ENCODE data around the gene ATG4A.

The ATG4A gene

DNA sequence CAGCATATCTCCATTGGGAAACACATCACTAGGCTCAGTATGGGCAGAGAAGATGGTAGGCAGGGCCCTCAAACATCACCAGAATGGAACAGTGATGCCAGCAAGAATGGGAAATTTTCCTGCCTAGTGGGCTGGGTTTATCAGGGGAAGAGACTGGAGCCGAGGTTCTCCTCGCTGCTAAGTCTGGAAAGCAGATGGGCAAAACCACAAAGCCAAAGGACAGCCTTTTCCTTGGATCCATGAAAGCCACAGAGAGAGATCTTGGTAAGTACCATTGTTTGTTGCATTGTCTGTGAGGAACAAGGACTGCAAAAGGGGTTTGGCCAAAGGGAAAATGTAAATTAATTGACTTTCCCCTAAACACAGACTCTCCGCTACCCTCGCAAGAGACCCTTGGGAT, 80.1 kb downstream of the ATG4A start:
- no peak for DNase-seq

DNA sequence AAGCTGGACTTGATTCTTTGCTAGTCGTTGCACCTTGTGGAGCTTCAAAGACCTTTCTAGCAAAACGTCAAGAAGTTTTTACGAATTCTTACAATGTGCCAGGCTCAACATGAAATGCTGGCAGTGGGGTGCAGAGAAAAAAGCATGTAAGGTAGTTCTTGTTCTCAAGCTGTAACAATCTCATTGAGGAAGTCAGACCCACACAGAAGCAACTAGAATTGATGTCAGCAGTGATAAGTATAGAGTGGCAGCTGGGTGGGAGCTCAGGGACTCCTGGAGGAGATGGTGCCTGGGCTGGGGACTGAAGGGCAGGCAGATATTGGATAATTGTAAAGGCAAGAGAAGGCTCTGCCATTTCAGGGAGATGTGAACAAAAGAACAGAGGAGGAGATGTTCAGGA, 82.3 kb downstream of the ATG4A start:
- no peak for DNase-seq

DNA sequence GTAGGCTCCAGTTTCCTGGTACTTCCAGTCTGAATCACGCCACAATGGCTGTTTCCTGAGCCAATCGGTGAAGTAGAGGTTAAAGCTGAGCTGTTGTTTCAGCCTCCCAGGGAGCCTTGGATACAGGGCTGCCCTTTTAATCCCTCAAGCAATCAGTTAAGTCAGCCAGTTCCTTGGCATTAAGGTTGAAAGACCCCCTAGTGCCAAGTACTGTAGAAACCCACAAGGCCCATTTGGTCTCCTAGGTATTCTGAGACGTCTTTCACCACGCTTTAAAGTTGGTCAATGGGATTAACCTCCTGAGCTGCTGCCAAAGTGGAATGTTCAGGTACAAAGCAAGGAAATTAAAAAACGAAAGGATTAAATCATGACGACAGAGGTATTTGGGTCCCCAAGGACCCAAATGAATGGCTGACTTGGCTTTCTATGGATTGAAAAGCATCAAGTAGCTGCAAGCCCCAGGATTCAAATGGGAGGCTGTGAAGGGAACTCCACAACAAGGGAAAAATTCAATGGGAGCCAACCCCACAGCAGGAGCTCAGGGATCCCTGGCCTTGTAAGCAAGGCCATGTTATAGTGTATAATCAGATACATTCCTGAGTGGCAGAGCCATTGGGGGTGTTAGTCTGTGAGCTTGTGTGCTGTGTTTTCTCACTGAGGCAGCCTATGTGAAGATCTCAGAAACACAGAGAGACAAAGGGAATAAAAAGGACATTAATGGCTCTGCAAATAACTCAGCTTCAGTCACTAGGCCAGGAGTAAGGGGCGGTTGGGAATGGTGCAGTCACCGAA, 86.0 kb downstream of the ATG4A start:
- no peak for DNase-seq

DNA sequence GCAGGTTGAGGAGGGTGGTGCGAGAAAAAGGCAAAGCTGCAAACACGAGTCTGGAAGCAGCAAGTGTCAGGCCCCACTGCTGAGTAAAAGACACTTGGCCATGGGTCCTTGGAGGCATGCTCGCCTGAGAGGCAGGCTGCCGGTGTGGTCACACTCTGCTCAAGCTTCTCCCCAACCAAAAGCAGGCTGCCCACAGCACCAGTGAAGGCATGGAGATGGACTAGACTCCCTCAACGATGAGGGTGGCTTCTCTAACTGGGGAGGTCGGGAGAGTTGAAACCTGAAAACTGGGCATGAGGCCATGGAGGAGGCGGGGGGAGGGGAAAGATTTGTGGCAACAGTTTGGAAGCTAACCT, 86.5 kb downstream of the ATG4A start:
- DNase-seq: no peak

DNA sequence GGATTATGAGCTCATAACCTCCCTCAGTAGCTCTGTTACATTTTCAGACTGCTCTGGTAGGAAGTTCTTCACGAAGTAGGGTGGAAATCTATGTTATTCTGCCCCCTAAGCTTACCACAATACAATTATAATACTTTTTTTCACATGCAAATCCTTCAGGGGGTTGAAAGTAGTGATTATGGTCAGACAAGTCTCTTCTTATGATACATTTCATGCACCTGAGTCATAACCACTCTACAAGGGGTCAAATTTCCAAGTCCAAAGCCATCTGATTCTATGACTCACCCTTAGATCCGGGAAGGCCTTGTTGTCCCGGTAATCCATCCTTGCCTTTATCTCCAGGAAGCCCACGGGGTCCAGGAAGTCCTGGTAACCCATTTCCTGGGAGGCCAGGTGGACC, 95.2 kb downstream of the ATG4A start:
- DNase-seq: no peak

DNA sequence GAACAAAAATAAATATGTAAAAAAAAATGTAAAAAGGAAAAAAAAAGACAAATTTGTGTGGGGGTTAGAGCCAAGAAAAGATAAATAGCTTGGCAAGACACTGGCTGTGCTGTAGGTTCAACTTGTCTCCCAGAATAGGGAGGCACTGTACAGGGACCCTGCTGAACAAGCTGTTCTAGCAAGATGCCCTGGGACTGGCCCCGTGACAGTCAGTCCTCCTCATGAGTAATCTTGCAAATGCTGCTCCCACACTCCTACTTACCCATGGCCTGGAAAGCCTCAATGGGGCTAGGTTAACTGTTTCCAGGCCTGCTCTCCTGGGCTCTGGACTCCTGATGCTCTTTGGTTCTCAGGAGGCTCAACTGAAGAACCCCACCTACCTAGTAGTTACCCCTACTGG, 106.8 kb downstream of the ATG4A start:
- no peak for DNase-seq

DNA sequence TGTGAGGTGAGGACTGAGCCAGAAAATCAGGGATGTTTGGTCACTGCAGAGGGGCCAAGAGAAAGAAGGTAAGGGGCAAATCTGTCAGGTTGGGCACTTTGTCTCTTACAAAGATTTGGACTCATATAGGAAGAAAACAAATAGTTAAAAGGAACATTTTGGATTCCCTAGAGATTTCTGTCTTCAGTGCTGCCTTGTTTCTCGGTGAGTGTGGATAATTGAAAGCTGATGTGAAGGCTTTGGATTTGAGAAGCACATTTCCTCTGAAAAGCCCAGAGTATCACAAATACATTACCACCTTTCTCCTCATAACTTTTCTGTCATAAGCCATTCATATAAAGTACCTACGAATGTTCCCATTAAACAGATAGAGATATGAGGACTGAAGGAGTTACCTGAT, 107.5 kb downstream of the ATG4A start:
- no peak for DNase-seq

DNA sequence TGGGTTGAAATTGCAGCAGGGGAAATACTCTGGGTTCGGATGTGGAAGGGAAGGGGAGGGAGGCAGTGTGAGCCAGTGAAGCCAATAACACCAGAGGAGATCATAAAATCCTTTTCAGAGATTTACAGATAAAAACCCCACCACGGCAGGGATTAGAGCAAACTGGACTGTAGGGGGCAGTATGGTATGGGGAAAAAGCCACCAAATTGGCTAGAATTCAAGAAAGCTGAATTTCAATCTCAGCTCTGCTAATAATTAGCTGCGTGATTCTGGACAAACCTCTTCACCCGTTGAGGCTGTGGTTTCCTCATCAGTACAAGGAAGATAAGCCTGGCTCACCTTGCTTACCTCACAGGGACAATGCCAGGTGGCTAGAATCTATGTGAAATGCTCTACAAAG, 108.1 kb downstream of the ATG4A start:
- DNase-seq: no peak

DNA sequence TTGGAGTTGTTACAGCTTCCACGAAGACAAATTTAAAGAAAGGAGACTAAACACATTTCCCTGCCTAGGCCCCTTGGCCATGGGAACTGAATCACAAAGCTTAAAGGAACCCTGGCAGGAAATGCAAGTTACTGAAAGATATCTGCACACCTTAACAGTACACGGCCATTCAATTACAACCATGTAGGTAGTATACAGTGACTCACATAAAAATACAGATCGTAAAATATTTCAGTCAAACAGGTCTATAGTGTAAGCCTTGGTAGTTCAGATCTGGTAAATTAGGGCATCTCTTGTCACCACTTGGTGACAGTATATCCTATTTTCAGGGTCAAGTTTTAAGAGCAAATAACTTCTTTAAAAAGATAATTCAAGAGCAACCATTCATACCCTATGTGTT, 112.0 kb downstream of the ATG4A start:
- no peak for DNase-seq

All from SIG-M5 (cell line).